Heart right ventricle (tissue), 16 donors: ENCODE measurements around the gene SDHA. TPM values are rescaled to one million over a fixed set of nuclear protein-coding genes. Genes with fewer than 3 reads are reported as not detected.
"Not testable (repeated sequence)": the region's sequence is repeated elsewhere in the genome, so short reads cannot be mapped to it uniquely, and the experiment has no call there.

Experiments used
- ATAC-seq, 8 donors: fragments of 200-7000 bp; cut with Tn5 transposase; one replicate each; pipeline ENCODE4 v1.9.1; 2020; ENCODE audit warnings: mild to moderate bottlenecking in 8 of 8, moderate library complexity in 8 of 8, moderate number of reproducible peaks in 1 of 8
- DNase-seq, 2 donors: peaks; one replicate each; pipeline ENCODE4 v3.0.0-alpha.2; 2020
- H3K27ac ChIP-seq, 10 donors: fragments of 200-600 bp; sonication (generic) in 2 of 10; one replicate each; pipeline versions ENCODE4 v1.5.0 to v1.8.0; 2020 to 2022; ENCODE audit warnings: mild to moderate bottlenecking in 3 of 10
- H3K27me3 ChIP-seq, 7 donors: fragments of 200-600 bp; one replicate each; pipeline ENCODE4 v1.8.0; 2021 to 2022; ENCODE audit warnings: mild to moderate bottlenecking in 2 of 7
- H3K36me3 ChIP-seq, 9 donors: fragments of 200-600 bp; sonication (generic) in 1 of 9; one replicate each; pipeline versions ENCODE4 v1.5.0 to v1.8.0; 2020 to 2022; ENCODE audit warnings: mild to moderate bottlenecking in 2 of 9
- H3K4me1 ChIP-seq, 9 donors: fragments of 200-600 bp; sonication (generic) in 1 of 9; one replicate each; pipeline versions ENCODE4 v1.5.0 to v1.8.0; 2020 to 2022; ENCODE audit warnings: mild to moderate bottlenecking in 4 of 9
- H3K4me3 ChIP-seq, 10 donors: fragments of 200-600 bp; sonication (generic) in 2 of 10; one replicate each; pipeline versions ENCODE4 v1.5.0 to v1.8.0; 2020 to 2022; ENCODE audit warnings: mild to moderate bottlenecking in 7 of 10, moderate library complexity in 2 of 10
- H3K9me3 ChIP-seq, 11 donors: fragments of 200-600 bp in 10 of 11; sonication (generic) in 2 of 11; one replicate each; pipeline versions ENCODE4 v1.5.0 to v1.8.0; 2013 to 2022; ENCODE audit warnings: mild to moderate bottlenecking in 2 of 11, control low read depth in 1 of 11, moderate library complexity in 1 of 11
- CTCF ChIP-seq, 9 donors: fragments of 200-600 bp; sonication (generic) in 2 of 9; IDR thresholded peaks; one replicate each; pipeline versions ENCODE4 v1.5.0 to v1.8.0; 2021 to 2022; ENCODE audit warnings: antibody characterized with exemption in 9 of 9, mild to moderate bottlenecking in 5 of 9, moderate library complexity in 1 of 9
- WGBS, 2 donors: extraction: QIAGEN DNeasy Blood & Tissue Kit; methylation state at CpG; one replicate each; pipeline ENCODE4 v1.1.7; 2013; ENCODE audit warnings: inconsistent platforms in 1 of 2; 5-methylcytosine and 5-hydroxymethylcytosine counted together
- intact Hi-C, 10 donors: fragments of 100-400 bp; cut with DNase I; formaldehyde crosslinking; loops; one replicate each; pipeline versions ENCODE4 v1.11.1 to v1.14.2; 2022
- long read RNA-seq, 3 donors: library from polyadenylated mRNA; unstranded; transcript quantifications; one replicate each; pipeline ENCODE4 v2.0.0, GENCODE V29; 2020 to 2021
- polyA plus RNA-seq, 2 donors: library from polyadenylated mRNA; stranded (reverse); fragments of 200-250 nt; gene quantifications; one replicate each; pipeline ENCODE4 v1.2.3, GENCODE V29; 2013
- total RNA-seq, 10 donors: library from RNA; stranded (reverse); fragmentation: NEBNext Ultra II Directional in 3 of 10; extraction: Animal tissue kit (Norgen Biotek cat#: 25700) in 3 of 10; gene quantifications; one replicate each; pipeline versions ENCODE4 v1.2.1 to v1.2.4, GENCODE V29; 2021 to 2023
- donor health status: Arrhythmogenic right ventricular cardiomyopathy.
- donor health status: ischemic (EF 13 %, LVEDD 7.1; RV severe dilation, severe dysfunction).
- donor health status: healthy with polysubstance abuse.
- donor health status: DM: no; HTN: yes; CAD: no.
- donor health status: DM: no; HTN: no; CAD: no.
- donor health status: ischemic (EF 25% LVEDD 6.9; RV normal size, moderate dysfunction).
- donor health status: ischemic (EF 25% LVEDD 5.7; RV mildly dilated, moderate dysfunction).
- donor health status: healthy.
- donor health status: DM: yes; HTN: yes; CAD: no.
- donor health status: Ischemic cardiomyopathy.
- donor health status: ischemic (EF 35%, LVEDD 5.7; RV mildly dilated, moderate dysfunction).
- donor health status: nonischemic (EF 11% LVEDD 7.7; RV severe dilation, severe dysfunction).
- donor health status: DM: yes; HTN: yes; CAD: no.
- donor health status: PGD.
- donor health status: ischemic (EF 29% LVEDD 5.4; RV normal size, mild dysfunction).
- donor health status: nonischemic (EF 23%, LVEDD 6.1; RV moderate dilation, normal function).

Gene SDHA
- total RNA-seq (100 to 1,000 TPM; 557 to 897 (median 823) TPM), polyA plus RNA-seq (100 to 1,000 TPM; 317 to 636 TPM)
- long read RNA-seq, donor 1, transcript SDHA-214 (6 exons, 3,001 nt), result minor isoform, 7 of 1,933 reads
- long read RNA-seq, donor 1, transcript SDHA-201 (15 exons, 2,390 nt), result major isoform, 1,651 of 1,933 reads
- long read RNA-seq, donor 1, transcript SDHA-204 (13 exons, 2,067 nt), result minor isoform, 11 of 1,933 reads
- long read RNA-seq, donor 1, transcript SDHA-216 (10 exons, 2,209 nt), result minor isoform, 14 of 1,933 reads
- long read RNA-seq, donor 1, partial matches to known transcripts, result 201 of 1,933 reads
- long read RNA-seq, donor 1, other reads (novel, unspliced or antisense), result 47 of 1,933 reads
- long read RNA-seq, donor 2, transcript SDHA-214 (6 exons, 3,001 nt), result minor isoform, 7 of 2,727 reads
- long read RNA-seq, donor 2, transcript SDHA-201 (15 exons, 2,390 nt), result major isoform, 2,317 of 2,727 reads
- long read RNA-seq, donor 2, transcript SDHA-216 (10 exons, 2,209 nt), result minor isoform, 17 of 2,727 reads
- long read RNA-seq, donor 2, transcript SDHA-204 (13 exons, 2,067 nt), result minor isoform, 19 of 2,727 reads
- long read RNA-seq, donor 2, partial matches to known transcripts, result 320 of 2,727 reads
- long read RNA-seq, donor 2, other reads (novel, unspliced or antisense), result 44 of 2,727 reads
- long read RNA-seq, donor 3, transcript SDHA-201 (15 exons, 2,390 nt), result major isoform, 3,295 of 3,774 reads
- long read RNA-seq, donor 3, transcript SDHA-213 (14 exons, 2,148 nt), result minor isoform, 6 of 3,774 reads
- long read RNA-seq, donor 3, transcript SDHA-216 (10 exons, 2,209 nt), result minor isoform, 13 of 3,774 reads
- long read RNA-seq, donor 3, transcript SDHA-204 (13 exons, 2,067 nt), result minor isoform, 7 of 3,774 reads
- long read RNA-seq, donor 3, partial matches to known transcripts, result 359 of 3,774 reads
- long read RNA-seq, donor 3, other reads (novel, unspliced or antisense), result 92 of 3,774 reads

GRCh38 chr5:217494-218456 lies at the start of gene SDHA, which contains the start of gene CCDC127:
TSS of gene SDHA (plus strand) at chr5:218320. CDS start at chr5:218356, 36 bp downstream.
TSS of gene CCDC127 (minus strand) at chr5:218153. CDS start at chr5:216849, 1,304 bp downstream.
- intact Hi-C loops, result loop anchor here in 2 of 10 donors (2.0 kb wide), 1 partner anchor 29 kb away; no protein-coding TSS in a partner anchor
- DNase-seq (peak; percentile 96 to 99), ATAC-seq (peak; percentile 96 to 98 (median 97))
- H3K9me3 ChIP-seq, H3K27me3 ChIP-seq: not testable (repeated sequence)
- TF ChIP-seq CTCF (IDR thresholded peaks at IDR 0.05), result peak in 7 of 9 donors; percentile 17 to 67 (median 43)
- Histone ChIP-seq H3K4me3 (peak within 1 kb of the TSS; percentile 69 to 100 (median 96)), H3K4me1 (peaks cover 3 to 52% (median 37%) of the 10 kb centered on the region in 9 donors), H3K36me3 (peaks cover 0 to 21% (median 0%) of the 10 kb centered on the region in 9 donors), H3K27ac (peak within 1 kb of the TSS; percentile 90 to 99 (median 96))
- WGBS, 2 donors, result 1% methylated on average over 65 to 75 of the region's 75 CpGs

- intact Hi-C loops, result no loop called here
- ATAC-seq (peak; percentile 57 to 88 (median 82)), DNase-seq (peak; percentile 75 to 78)
- TF ChIP-seq CTCF (IDR thresholded peaks at IDR 0.05), result no peak
- H3K4me1 ChIP-seq, result peaks cover 0 to 23% (median 13%) of the 10 kb centered on the region in 9 donors
- peak overlapping the region in 4 of 10 donors; percentile 20 to 73 (median 38) for H3K27ac ChIP-seq
- WGBS, 2 donors, result 46 to 51% methylated on average over 32 of the region's 32 CpGs
- H3K4me3 ChIP-seq, result no peak overlapping the region
- no peaks in the 10 kb centered on the region for H3K27me3 ChIP-seq
- no peaks in the 10 kb centered on the region for H3K36me3 ChIP-seq
- H3K9me3 ChIP-seq, result no peaks in the 10 kb centered on the region
Observed at GRCh38 chr5:169071-169727, 48.9 kb upstream of the SDHA start.

GRCh38 chr5:169728-170094 lies 48.4 kb upstream of the SDHA start:
- DNase-seq, result no peak
- H3K4me1 ChIP-seq, result peaks cover 0 to 23% (median 13%) of the 10 kb centered on the region in 9 donors
- H3K4me3 ChIP-seq, result no peak overlapping the region
- TF ChIP-seq CTCF (IDR thresholded peaks at IDR 0.05), result no peak
- H3K27ac ChIP-seq, result peak overlapping the region in 4 of 10 donors; percentile 13 to 66 (median 38)
- intact Hi-C loops, result no loop called here
- H3K36me3 ChIP-seq, result no peaks in the 10 kb centered on the region
- H3K9me3 ChIP-seq, result no peaks in the 10 kb centered on the region
- H3K27me3 ChIP-seq, result no peaks in the 10 kb centered on the region
- 52 to 57% methylated on average over 12 of the region's 12 CpGs for WGBS, 2 donors
- peak in 1 of 8 donors; percentile 33 for ATAC-seq
